IMR-90 (cell line): ENCODE measurements around the gene NADSYN1.

ENCODE experiments used
- CEBPB ChIP-seq: IDR thresholded peaks from 2 replicates; pipeline ENCODE4 v1.6.1; 2012; ENCODE audit warnings: low read depth, low read length, improper control_type of control experiment
- CHD1 ChIP-seq: IDR thresholded peaks from 2 replicates; pipeline ENCODE4 v1.6.1; 2012; ENCODE audit warnings: low read depth, low read length, improper control_type of control experiment
- CTCF ChIP-seq: conservative IDR thresholded peaks from 2 replicates; pipeline ENCODE4 v1.5.1; 2012; ENCODE audit warnings: mild to moderate bottlenecking, low read depth, low read length, improper control_type of control experiment
- MAFK ChIP-seq: IDR thresholded peaks from 2 replicates; pipeline ENCODE4 v1.6.1; 2012; ENCODE audit warnings: low read depth, low read length, improper control_type of control experiment
- MXI1 ChIP-seq: IDR thresholded peaks from 2 replicates; pipeline ENCODE4 v1.6.1; 2012; ENCODE audit warnings: low read depth, mild to moderate bottlenecking, low read length, moderate library complexity, borderline replicate concordance
- NFE2L2 ChIP-seq: fragments of 150-350 bp; IDR thresholded peaks from 2 replicates; pipeline ENCODE4 v1.6.1; 2016; ENCODE audit warnings: low read depth, mild to moderate bottlenecking, low read length
- POLR2A ChIP-seq: IDR thresholded peaks from 2 replicates; pipeline ENCODE4 v1.6.1; 2012; ENCODE audit warnings: mild to moderate bottlenecking, low read depth, low read length
- RCOR1 ChIP-seq: IDR thresholded peaks from 2 replicates; pipeline ENCODE4 v1.6.1; 2012; ENCODE audit warnings: mild to moderate bottlenecking, low read length, improper control_type of control experiment; ENCODE audit not compliant: insufficient replicate concordance
- SMC3 ChIP-seq: fragments of 150-350 bp; IDR thresholded peaks from 2 replicates; pipeline ENCODE4 v1.6.1; 2016; ENCODE audit warnings: low read depth, mild to moderate bottlenecking, antibody characterized with exemption, low read length, moderate library complexity
- USF2 ChIP-seq: fragments of 150-350 bp; IDR thresholded peaks from 2 replicates; pipeline ENCODE4 v1.6.1; 2017; ENCODE audit warnings: mild to moderate bottlenecking, antibody characterized with exemption, low read length, low read depth

- peak; percentile 19; the same call in 1 of the 2 replicates for TF ChIP-seq CEBPB
- TF ChIP-seq CTCF: no peak
- no peak for TF ChIP-seq MXI1
- no peak for TF ChIP-seq RCOR1
- no peak for TF ChIP-seq USF2
- TF ChIP-seq MAFK: no peak
- TF ChIP-seq POLR2A: no peak
- TF ChIP-seq SMC3: no peak
- no peak for TF ChIP-seq NFE2L2
- TF ChIP-seq CHD1: no peak
Measured at GRCh38 chr11:71489311-71490043, 36.5 kb downstream of the NADSYN1 start.
